ENCODE data around the gene POPDC2.

- no peak for TF ChIP-seq RAD51 (IDR thresholded peaks at IDR 0.05)
- no peak for TF ChIP-seq NKRF (conservative IDR thresholded peaks at IDR 0.05)
- TF ChIP-seq FOXM1 (IDR thresholded peaks at IDR 0.05; ENCODE audit: low read depth, low read length) = no peak
- no peak for TF ChIP-seq CTCF (IDR thresholded peaks at IDR 0.05 in 2 of 3, conservative IDR thresholded peaks at IDR 0.05 in 1 of 3; ENCODE audit: control insufficient read depth in 2 of 3, extremely low read depth in 1 of 3, insufficient read depth in 1 of 3, low read depth in 3 of 3, low read length in 3 of 3)
These were observed 15.9 kb downstream of the POPDC2 start for GRCh38 chr3:119644481-119644880.
